GM12878 (cell line): Measurements from ENCODE around the gene CAST. TPM values are rescaled to one million over a fixed set of nuclear protein-coding genes. Genes with fewer than 3 reads are reported as not detected.

Experiments
- ATAC-seq: fragments of 200-7000 bp; cut with Tn5 transposase; 3 replicates; pipeline ENCODE4 v1.9.1; 2020; ENCODE audit warnings: mild to moderate bottlenecking, moderate library complexity
- BruUV-seq: library from RNA; stranded (reverse); fragments of 400-500 nt; replicated peaks from 2 replicates; lab custom pipeline; 2021; lab: Mats Ljungman, UMichigan
- CTCF ChIA-PET: fragments of 300-600 bp; sonication (Branson Sonifier 250); formaldehyde crosslinking; extraction: SDS; loops from one replicate; lab custom pipeline; 2021; ENCODE audit warnings: inconsistent platforms; lab: Yijun Ruan, JAX
- POLR2A ChIA-PET: fragments of 350-600 bp; formaldehyde crosslinking; extraction: SDS; loops from one replicate; lab custom pipeline; 2021; ENCODE audit warnings: inconsistent platforms; lab: Charles Lee
- RAD21 ChIA-PET: fragments of 300-600 bp; sonication (Branson Sonifier 250); formaldehyde crosslinking; loops from one replicate; lab custom pipeline; 2023; ENCODE audit warnings: antibody characterized with exemption; ENCODE audit not compliant: unreplicated experiment; lab: Charles Lee
- SMC1A ChIA-PET: fragments of 300-600 bp; sonication (Branson Sonifier 250); formaldehyde crosslinking; loops from one replicate; lab custom pipeline; 2023; ENCODE audit not compliant: unreplicated experiment, uncharacterized antibody; lab: Charles Lee
- DNase-seq: peaks from one replicate; pipeline ENCODE4 v3.0.0-alpha.2; 2011; ENCODE audit warnings: low read depth, low spot score
- FAIRE-seq: peaks from 3 replicates; lab custom pipeline; 2011; peaks lifted over from hg19 to GRCh38; lab: Jason Lieb, UNC
- H2AFZ ChIP-seq: 2 replicates; pipeline ENCODE4 v1.6.0; 2011; ENCODE audit warnings: low read depth, low read length, control low read depth; ENCODE audit not compliant: control insufficient read depth
- H3K27ac ChIP-seq: 2 replicates; pipeline ENCODE4 v1.5.1; 2011; ENCODE audit warnings: control low read depth; ENCODE audit not compliant: control insufficient read depth, insufficient read depth
- H3K27me3 ChIP-seq, 2 experiments: replicated peaks in 1 of 2; 2 replicates each; pipeline versions ENCODE4 v1.6.0 to v1.6.1; 2011; ENCODE audit warnings: low read length in 1 of 2; ENCODE audit not compliant: control insufficient read depth in 2 of 2, insufficient read depth in 2 of 2
- H3K36me3 ChIP-seq, 2 experiments: 2 replicates each; pipeline ENCODE4 v1.5.1; 2011; ENCODE audit warnings: low read length in 1 of 2; ENCODE audit not compliant: control insufficient read depth in 2 of 2, insufficient read depth in 2 of 2
- H3K4me1 ChIP-seq: 2 replicates; pipeline ENCODE4 v1.6.1; 2011; ENCODE audit warnings: mild to moderate bottlenecking, low read length, moderate library complexity, mixed read lengths; ENCODE audit not compliant: control insufficient read depth, insufficient read depth
- H3K4me2 ChIP-seq: 2 replicates; pipeline ENCODE4 v1.6.0; 2011; ENCODE audit warnings: control low read depth; ENCODE audit not compliant: control insufficient read depth, insufficient read depth
- H3K4me3 ChIP-seq: fragments of 200-600 bp; sonication (generic); 2 replicates; pipeline ENCODE4 v1.5.1; 2016
- H3K79me2 ChIP-seq: 2 replicates; pipeline ENCODE4 v1.6.0; 2011; ENCODE audit warnings: low read length; ENCODE audit not compliant: control insufficient read depth, insufficient read depth
- H3K9ac ChIP-seq: 2 replicates; pipeline ENCODE4 v1.8.0; 2011; ENCODE audit warnings: low read length, control low read depth, mixed read lengths; ENCODE audit not compliant: control insufficient read depth, insufficient read depth
- H3K9me3 ChIP-seq: replicated peaks from 3 replicates; pipeline ENCODE4 v1.5.1; 2011; ENCODE audit warnings: mild to moderate bottlenecking, low read length; ENCODE audit not compliant: control insufficient read depth, insufficient read depth
- H4K20me1 ChIP-seq: 2 replicates; pipeline ENCODE4 v1.6.0; 2011; ENCODE audit not compliant: control insufficient read depth, insufficient read depth
- NR2C2 ChIP-seq: IDR thresholded peaks from 2 replicates; pipeline ENCODE4 v1.6.1; 2011; ENCODE audit warnings: borderline replicate concordance, low read depth; ENCODE audit not compliant: control insufficient read depth, insufficient read length
- TCF3 ChIP-seq: IDR thresholded peaks from 2 replicates; pipeline ENCODE4 v1.6.1; 2012; ENCODE audit warnings: low read depth, mild to moderate bottlenecking, low read length, borderline replicate concordance; ENCODE audit not compliant: insufficient read depth
- WGBS: methylation state at CpG from one replicate; pipeline ENCODE4 v1.1.6; 2016; ENCODE audit warnings: low lambda C conversion rate; ENCODE audit not compliant: insufficient replicate concordance, insufficient coverage; ENCODE audit errors: missing lambda C conversion rate; 5-methylcytosine and 5-hydroxymethylcytosine counted together
- in situ Hi-C: fragments of 300-500 bp; cut with MboI; formaldehyde crosslinking; loops from 9 replicates; pipeline ENCODE4 v1.14.3; 2018; ENCODE audit warnings: mixed read lengths
- intact Hi-C: fragments of 100-400 bp; cut with micrococcal nuclease; formaldehyde crosslinking; loops from one replicate; pipeline ENCODE4 v1.14.2; 2022; ENCODE audit not compliant: unreplicated experiment
- polyA plus RNA-seq, 11 experiments: library from polyadenylated mRNA; depleted of rRNA in 4 of 11; unstranded in 6 of 11; stranded (reverse) in 5 of 11; fragments of >200 nt; fragmentation: Nextera tagmentation in 4 of 11; fragmentation: Illumina TruSeq in 1 of 11; extraction: Ambion mirVana in 4 of 11; extraction: Trizol in 1 of 11; gene quantifications; 1 replicate in 1 of 11; 2 replicates in 10 of 11; pipeline versions ENCODE4 v1.2.1 to v1.2.3, GENCODE V29; 2011 to 2016; ENCODE audit warnings: inconsistent platforms in 2 of 11, missing spikeins in 2 of 11, low read depth in 1 of 11
- total RNA-seq, 4 experiments: library from RNA; depleted of rRNA in 3 of 4; stranded (reverse); fragments of >200 nt in 3 of 4; fragmentation: Illumina TruSeq in 1 of 4; extraction: Trizol in 1 of 4; gene quantifications; 2 replicates each; pipeline versions ENCODE4 v1.2.1 to v1.2.3, GENCODE V29; 2013 to 2021
- TF ChIP-seq, protein P1 (sequence below): fragments of 450-650 bp; formaldehyde crosslinking; IDR thresholded peaks from 2 replicates; pipeline ENCODE4 v1.4.0; 2020; ENCODE audit warnings: mild to moderate bottlenecking, moderate library complexity

The CAST gene
- total and polyA plus RNA-seq, 10 of the 15 experiments (the other 5 are each of a cell fraction or from before 2014, with no cell fraction given), result 31.7 to 140 (median 68.5) TPM

DNA sequence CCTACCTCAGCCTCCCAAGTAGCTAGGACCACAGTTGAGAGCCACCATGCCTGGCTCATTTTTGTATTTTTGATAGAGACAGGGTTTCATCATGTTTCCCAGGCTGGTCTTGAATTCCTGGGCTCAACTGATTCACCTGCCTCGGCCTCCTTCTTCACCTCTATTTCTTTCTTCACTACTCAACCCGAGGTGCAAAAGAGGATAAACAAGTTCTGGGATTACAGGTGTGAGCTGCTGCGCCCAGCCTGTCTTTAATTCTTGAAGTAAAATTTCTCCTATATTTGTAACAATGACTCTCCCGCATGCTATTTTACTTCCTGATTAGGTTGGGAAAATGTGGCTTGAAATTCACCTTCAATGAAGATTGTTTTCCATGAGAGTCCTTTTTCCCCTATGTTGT lies 46.4 kb downstream of the CAST start:
- CTCF ChIA-PET, result interaction anchor here (0.9 to 1.2 kb wide), 3 partner anchors 21 to 44 kb away, joined by 3 to 4 read pairs (median 3); no protein-coding TSS in a partner anchor
- no peaks in the 10 kb centered on the region for H3K27me3 ChIP-seq
- intact Hi-C loops (no loop called here), in situ Hi-C loops (no loop called here)
- WGBS, result 95% methylated on average over 4 of the region's 4 CpGs
- RAD21 ChIA-PET, result no interaction called here
- H3K9ac ChIP-seq, result no peak overlapping the region
- ATAC-seq (no peak), FAIRE-seq (no peak), DNase-seq (no peak)
- H3K4me3 ChIP-seq, result no peak overlapping the region
- no peaks in the 10 kb centered on the region for H4K20me1 ChIP-seq
- TF ChIP-seq NR2C2, result no peak
- no peak for TF ChIP-seq TCF3
- TF ChIP-seq, protein P1, sequence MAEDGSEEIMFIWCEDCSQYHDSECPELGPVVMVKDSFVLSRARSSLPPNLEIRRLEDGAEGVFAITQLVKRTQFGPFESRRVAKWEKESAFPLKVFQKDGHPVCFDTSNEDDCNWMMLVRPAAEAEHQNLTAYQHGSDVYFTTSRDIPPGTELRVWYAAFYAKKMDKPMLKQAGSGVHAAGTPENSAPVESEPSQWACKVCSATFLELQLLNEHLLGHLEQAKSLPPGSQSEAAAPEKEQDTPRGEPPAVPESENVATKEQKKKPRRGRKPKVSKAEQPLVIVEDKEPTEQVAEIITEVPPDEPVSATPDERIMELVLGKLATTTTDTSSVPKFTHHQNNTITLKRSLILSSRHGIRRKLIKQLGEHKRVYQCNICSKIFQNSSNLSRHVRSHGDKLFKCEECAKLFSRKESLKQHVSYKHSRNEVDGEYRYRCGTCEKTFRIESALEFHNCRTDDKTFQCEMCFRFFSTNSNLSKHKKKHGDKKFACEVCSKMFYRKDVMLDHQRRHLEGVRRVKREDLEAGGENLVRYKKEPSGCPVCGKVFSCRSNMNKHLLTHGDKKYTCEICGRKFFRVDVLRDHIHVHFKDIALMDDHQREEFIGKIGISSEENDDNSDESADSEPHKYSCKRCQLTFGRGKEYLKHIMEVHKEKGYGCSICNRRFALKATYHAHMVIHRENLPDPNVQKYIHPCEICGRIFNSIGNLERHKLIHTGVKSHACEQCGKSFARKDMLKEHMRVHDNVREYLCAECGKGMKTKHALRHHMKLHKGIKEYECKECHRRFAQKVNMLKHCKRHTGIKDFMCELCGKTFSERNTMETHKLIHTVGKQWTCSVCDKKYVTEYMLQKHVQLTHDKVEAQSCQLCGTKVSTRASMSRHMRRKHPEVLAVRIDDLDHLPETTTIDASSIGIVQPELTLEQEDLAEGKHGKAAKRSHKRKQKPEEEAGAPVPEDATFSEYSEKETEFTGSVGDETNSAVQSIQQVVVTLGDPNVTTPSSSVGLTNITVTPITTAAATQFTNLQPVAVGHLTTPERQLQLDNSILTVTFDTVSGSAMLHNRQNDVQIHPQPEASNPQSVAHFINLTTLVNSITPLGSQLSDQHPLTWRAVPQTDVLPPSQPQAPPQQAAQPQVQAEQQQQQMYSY (CRISPR knock-in tag), result no peak
- POLR2A ChIA-PET, result no interaction called here
- no peak overlapping the region for H3K27ac ChIP-seq
- BruUV-seq, result no TSS peak
- SMC1A ChIA-PET, result interaction anchor here (1.3 to 2.1 kb wide), 2 partner anchors 12 to 33 kb away, joined by 3 to 6 read pairs; no protein-coding TSS in a partner anchor
- no peak overlapping the region for H2AFZ ChIP-seq
- peaks cover 6% of the 10 kb centered on the region; the same call in 1 of the 2 replicates for H3K4me1 ChIP-seq
- H3K9me3 ChIP-seq, result no peaks in the 10 kb centered on the region
- no peaks in the 10 kb centered on the region; the same call in 1 of the 2 replicates for H3K79me2 ChIP-seq
- H3K4me2 ChIP-seq, result no peak overlapping the region
- H3K36me3 ChIP-seq, result no peaks in the 10 kb centered on the region
